Astrocyte (in vitro differentiated cells and primary cell): Measurements from ENCODE around the gene SLC35F5.

Experiments used
- EZH2 ChIP-seq: IDR thresholded peaks from 2 replicates; pipeline ENCODE4 v1.6.1; 2012; ENCODE audit warnings: mild to moderate bottlenecking, low read length, inconsistent platforms; ENCODE audit not compliant: insufficient read depth
- TF ChIP-seq, protein P1 (sequence below): IDR thresholded peaks from 2 replicates; pipeline ENCODE4 v1.5.1; 2011; ENCODE audit warnings: low read depth, mild to moderate bottlenecking, inconsistent platforms, low read length, moderate library complexity; ENCODE audit not compliant: insufficient read depth

DNA sequence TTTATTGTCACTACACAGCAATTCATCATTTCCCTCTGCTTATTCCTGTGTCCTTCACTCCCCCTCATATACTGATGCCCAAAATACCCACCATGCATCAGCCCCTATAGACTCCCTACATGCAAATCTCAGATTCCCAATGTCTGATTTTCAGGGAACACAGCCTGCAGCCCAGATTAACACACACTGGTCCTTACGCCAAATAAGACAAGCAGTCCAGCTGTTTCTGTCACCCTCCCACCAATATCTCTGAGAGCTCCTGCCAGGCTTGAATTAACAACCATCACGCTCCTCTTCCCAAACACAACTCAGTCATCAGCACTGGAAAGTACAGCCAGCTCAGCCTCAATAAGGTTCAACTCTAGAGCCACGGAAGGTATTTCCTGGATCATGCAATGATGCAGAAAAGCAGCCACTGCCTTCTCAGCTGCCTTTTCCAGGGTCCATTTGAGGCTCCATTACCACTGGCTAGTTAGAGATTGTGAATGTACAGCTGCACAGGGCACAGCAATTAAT is 39.0 kb upstream of the SLC35F5 start:
- TF ChIP-seq, protein P1, sequence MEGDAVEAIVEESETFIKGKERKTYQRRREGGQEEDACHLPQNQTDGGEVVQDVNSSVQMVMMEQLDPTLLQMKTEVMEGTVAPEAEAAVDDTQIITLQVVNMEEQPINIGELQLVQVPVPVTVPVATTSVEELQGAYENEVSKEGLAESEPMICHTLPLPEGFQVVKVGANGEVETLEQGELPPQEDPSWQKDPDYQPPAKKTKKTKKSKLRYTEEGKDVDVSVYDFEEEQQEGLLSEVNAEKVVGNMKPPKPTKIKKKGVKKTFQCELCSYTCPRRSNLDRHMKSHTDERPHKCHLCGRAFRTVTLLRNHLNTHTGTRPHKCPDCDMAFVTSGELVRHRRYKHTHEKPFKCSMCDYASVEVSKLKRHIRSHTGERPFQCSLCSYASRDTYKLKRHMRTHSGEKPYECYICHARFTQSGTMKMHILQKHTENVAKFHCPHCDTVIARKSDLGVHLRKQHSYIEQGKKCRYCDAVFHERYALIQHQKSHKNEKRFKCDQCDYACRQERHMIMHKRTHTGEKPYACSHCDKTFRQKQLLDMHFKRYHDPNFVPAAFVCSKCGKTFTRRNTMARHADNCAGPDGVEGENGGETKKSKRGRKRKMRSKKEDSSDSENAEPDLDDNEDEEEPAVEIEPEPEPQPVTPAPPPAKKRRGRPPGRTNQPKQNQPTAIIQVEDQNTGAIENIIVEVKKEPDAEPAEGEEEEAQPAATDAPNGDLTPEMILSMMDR: no peak
- no peak for TF ChIP-seq EZH2
